Retinal pigment epithelial cell (primary cell): ENCODE data around the gene SKP1.

ENCODE experiments used
- DNase-seq: peaks from one replicate; pipeline ENCODE4 v3.0.0-alpha.2; 2010; ENCODE audit warnings: low read depth
- H3K4me3 ChIP-seq: 2 replicates; pipeline ENCODE4 v1.5.1; 2011; ENCODE audit warnings: mild to moderate bottlenecking, low read length, control low read depth, moderate library complexity
- TF ChIP-seq, protein P1 (sequence below): conservative IDR thresholded peaks from 2 replicates; pipeline ENCODE4 v1.5.1; 2011; ENCODE audit warnings: low read depth, low read length, control low read depth, inconsistent platforms

The SKP1 gene

DNA sequence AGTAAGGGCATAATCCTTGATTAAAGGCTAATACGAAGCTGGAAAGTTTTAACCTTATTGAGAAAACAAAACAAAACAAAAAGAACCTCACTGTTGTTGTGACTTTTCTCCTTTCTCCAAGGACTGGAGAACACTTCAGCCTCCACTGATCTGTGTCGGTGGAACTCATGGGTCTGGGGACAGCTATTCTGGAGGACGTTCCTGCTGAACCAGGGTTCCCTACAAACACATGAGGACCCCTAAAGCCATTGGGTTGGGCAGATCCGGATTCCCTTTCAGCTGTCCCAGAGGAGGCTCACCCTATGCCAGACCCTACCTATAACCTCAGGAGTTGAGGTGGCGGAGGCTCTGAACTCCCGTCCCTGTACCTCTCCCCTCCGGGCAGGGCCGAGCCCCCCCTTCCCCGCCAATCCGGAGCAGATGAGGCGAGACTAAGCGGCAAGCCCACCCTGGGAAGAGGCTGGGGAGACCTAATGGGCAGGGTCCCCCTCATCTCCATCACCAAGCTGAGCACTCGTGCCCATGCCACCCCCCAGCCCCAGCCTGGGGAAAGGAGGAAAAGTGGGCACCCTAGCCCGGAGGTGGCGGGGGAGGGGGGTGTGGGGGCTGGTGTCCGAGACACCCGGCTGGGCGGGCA is 63.9 kb downstream of the SKP1 start:
- no peak overlapping the region for H3K4me3 ChIP-seq
- DNase-seq = no peak

GRCh38 chr5:134111741-134112647 is 64.8 kb downstream of the SKP1 start:
- H3K4me3 ChIP-seq = no peak overlapping the region
- TF ChIP-seq, protein P1, sequence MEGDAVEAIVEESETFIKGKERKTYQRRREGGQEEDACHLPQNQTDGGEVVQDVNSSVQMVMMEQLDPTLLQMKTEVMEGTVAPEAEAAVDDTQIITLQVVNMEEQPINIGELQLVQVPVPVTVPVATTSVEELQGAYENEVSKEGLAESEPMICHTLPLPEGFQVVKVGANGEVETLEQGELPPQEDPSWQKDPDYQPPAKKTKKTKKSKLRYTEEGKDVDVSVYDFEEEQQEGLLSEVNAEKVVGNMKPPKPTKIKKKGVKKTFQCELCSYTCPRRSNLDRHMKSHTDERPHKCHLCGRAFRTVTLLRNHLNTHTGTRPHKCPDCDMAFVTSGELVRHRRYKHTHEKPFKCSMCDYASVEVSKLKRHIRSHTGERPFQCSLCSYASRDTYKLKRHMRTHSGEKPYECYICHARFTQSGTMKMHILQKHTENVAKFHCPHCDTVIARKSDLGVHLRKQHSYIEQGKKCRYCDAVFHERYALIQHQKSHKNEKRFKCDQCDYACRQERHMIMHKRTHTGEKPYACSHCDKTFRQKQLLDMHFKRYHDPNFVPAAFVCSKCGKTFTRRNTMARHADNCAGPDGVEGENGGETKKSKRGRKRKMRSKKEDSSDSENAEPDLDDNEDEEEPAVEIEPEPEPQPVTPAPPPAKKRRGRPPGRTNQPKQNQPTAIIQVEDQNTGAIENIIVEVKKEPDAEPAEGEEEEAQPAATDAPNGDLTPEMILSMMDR = no peak
- DNase-seq = no peak

More for the DNA sequence above, 63.9 kb downstream of the SKP1 start:
- TF ChIP-seq, protein P1 = no peak

DNA sequence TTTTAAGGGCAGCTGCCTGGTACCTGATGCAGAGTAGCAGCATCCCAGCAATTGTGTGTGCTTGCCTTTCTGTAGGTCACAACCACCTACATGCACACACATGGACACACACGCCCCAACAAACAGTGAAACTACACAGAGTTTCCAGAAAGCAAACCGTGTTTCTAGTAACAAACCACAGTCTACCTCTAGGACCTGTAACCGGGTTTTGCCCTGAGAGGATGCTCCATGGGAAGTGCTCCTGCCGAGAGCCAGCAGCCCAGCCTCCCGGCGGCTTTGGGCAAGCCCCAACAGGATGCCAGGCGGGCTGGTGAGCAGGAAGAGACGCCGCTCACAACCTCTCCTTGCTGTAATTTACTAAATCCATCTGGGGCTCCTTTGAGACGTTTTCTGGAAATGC is 66.4 kb downstream of the SKP1 start:
- no peak for DNase-seq
- TF ChIP-seq, protein P1 = no peak
- no peak overlapping the region for H3K4me3 ChIP-seq

GRCh38 chr5:134107779-134108178 is 69.0 kb downstream of the SKP1 start:
- no peak overlapping the region for H3K4me3 ChIP-seq
- TF ChIP-seq, protein P1 = no peak
- no peak for DNase-seq

- no peak for DNase-seq
These were observed 69.6 kb downstream of the SKP1 start for GRCh38 chr5:134106991-134107701.

DNA sequence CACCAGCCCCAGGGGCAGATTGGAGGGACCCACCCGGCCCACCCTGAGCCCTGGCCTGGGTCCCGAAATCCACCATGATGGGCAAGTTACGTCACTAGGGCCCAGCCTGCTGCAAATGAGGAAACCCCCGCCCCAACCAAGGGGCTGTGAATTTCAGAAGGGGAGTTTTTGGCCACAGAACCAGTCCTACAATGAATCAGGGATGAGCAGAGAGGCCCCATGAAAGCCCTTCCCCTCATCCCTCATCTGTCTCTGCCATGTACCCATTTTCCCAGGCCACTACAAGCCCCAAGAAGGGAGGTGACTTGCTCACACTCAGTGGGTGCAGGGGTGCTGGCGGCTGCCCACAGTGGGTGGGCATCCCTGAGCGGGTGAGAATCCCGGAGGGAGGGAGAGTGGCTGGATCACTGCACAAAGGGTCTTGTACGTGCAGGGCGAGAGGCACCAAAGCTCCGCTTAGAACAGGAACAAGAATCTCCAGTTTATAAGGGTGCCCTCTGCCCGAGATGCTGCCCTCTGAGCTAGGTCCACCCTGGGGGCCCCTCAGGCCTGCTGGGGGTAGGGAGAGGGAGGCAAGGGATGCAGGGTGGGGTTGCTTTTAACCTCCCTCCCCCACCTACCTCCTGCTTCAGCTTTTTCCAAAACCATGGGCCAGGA is 72.6 kb downstream of the SKP1 start:
- DNase-seq = no peak
- H3K4me3 ChIP-seq = no peak overlapping the region

More at GRCh38 chr5:134106991-134107701, 69.6 kb downstream of the SKP1 start:
- TF ChIP-seq, protein P1 = no peak
- H3K4me3 ChIP-seq = no peak overlapping the region

More for the DNA sequence above, 72.6 kb downstream of the SKP1 start:
- TF ChIP-seq, protein P1 = no peak
